Measurements from ENCODE around the gene NRGN. TPM values are rescaled to one million over a fixed set of nuclear protein-coding genes. Genes with fewer than 3 reads are reported as not detected.

NRGN gene
- total and polyA plus RNA-seq, 2 of the 8 experiments (the other 6 are each of a cell fraction or from before 2014, with no cell fraction given), result 0.60 to 1.0 TPM

GRCh38 chr11:124693142-124693541 is 46.6 kb upstream of the NRGN start:
- H3K14ac ChIP-seq (ENCODE audit: insufficient read length), result no peak overlapping the region
- no peaks in the 10 kb centered on the region for H3K23me2 ChIP-seq (ENCODE audit: low read depth, low read length)
- CTCF ChIA-PET (ENCODE audit: partially characterized antibody), result interaction anchor here (0.9 to 1.5 kb wide), 2 partner anchors 14 to 24 kb away, joined by 3 read pairs; no protein-coding TSS in a partner anchor
- H3K4me3 ChIP-seq (ENCODE audit: extremely low read depth in 1 of 4, insufficient read depth in 2 of 4, low read depth in 3 of 4, low read length in 4 of 4), result no peak overlapping the region
- no peak overlapping the region for H2BK20ac ChIP-seq (ENCODE audit: low read length)
- DNase-seq (ENCODE audit: low read depth in 1 of 2, low spot score in 2 of 2) (no peak), FAIRE-seq (no peak)
- no peak overlapping the region for H2BK5ac ChIP-seq (ENCODE audit: low read depth, low read length)
- no peak overlapping the region for H3K23ac ChIP-seq (ENCODE audit: insufficient read length)
- H3K27ac ChIP-seq (ENCODE audit: low read depth, low read length), result no peak overlapping the region
- no peaks in the 10 kb centered on the region for H3K36me3 ChIP-seq (ENCODE audit: control insufficient read depth in 2 of 4, insufficient read depth in 4 of 4, low read length in 3 of 4)
- no peak overlapping the region for H3K18ac ChIP-seq (ENCODE audit: extremely low read depth, low read length)
- H4K8ac ChIP-seq (ENCODE audit: extremely low read depth, insufficient read depth, low read length), result no peak overlapping the region
- H3K4ac ChIP-seq (replicated peaks; ENCODE audit: insufficient read length, low read depth, low read length), result no peak overlapping the region
- no peaks in the 10 kb centered on the region for H3K79me1 ChIP-seq (ENCODE audit: low read depth, low read length)
- H2BK120ac ChIP-seq (replicated peaks; ENCODE audit: low read depth, low read length), result no peak overlapping the region
- no peak overlapping the region for H2AFZ ChIP-seq (ENCODE audit: low read length)
- no peak overlapping the region for H2AK5ac ChIP-seq (ENCODE audit: low read depth, low read length)
- no peak overlapping the region for H3K9ac ChIP-seq (replicated peaks in 1 of 4; ENCODE audit: extremely low read depth in 1 of 4, low read depth in 3 of 4, low read length in 3 of 4)
- POLR2A ChIA-PET (ENCODE audit: partially characterized antibody), result no interaction called here
- H4K5ac ChIP-seq (ENCODE audit: insufficient read length, low read depth, low read length), result no peak overlapping the region
- no peak overlapping the region for H2BK12ac ChIP-seq (ENCODE audit: low read depth, low read length)
- H3K27me3 ChIP-seq (replicated peaks in 1 of 4; ENCODE audit: control insufficient read depth in 3 of 4, extremely low read depth in 1 of 4, insufficient read depth in 3 of 4, low read length in 3 of 4), result peaks cover 0 to 4% (median 0%) of the 10 kb centered on the region in 4 experiments; a peak in 1 of 7 replicates
- no peak for TF ChIP-seq CHD1 (IDR thresholded peaks at IDR 0.05; ENCODE audit: low read depth, low read length)
- TF ChIP-seq KDM1A (IDR thresholded peaks at IDR 0.05; ENCODE audit: borderline replicate concordance, low read length), result no peak
- TF ChIP-seq ASH2L (IDR thresholded peaks at IDR 0.05; ENCODE audit: low read length), result no peak
- H3K56ac ChIP-seq (replicated peaks; ENCODE audit: insufficient read length, low read depth, low read length), result no peak overlapping the region
- H4K91ac ChIP-seq (replicated peaks; ENCODE audit: insufficient read length, low read length), result no peak overlapping the region
- no peak overlapping the region for H2BK15ac ChIP-seq (ENCODE audit: low read length)
- H3K9me3 ChIP-seq (ENCODE audit: insufficient read depth in 2 of 2, low read depth in 1 of 2, low read length in 1 of 2), result no peaks in the 10 kb centered on the region
- H3K4me2 ChIP-seq (ENCODE audit: insufficient read depth in 1 of 2, low read depth in 2 of 2, low read length in 2 of 2), result no peak overlapping the region
- H3K4me1 ChIP-seq (replicated peaks in 1 of 4; ENCODE audit: control insufficient read depth in 3 of 4, insufficient read depth in 4 of 4, low read length in 3 of 4), result no peaks in the 10 kb centered on the region
- H3K79me2 ChIP-seq (ENCODE audit: control insufficient read depth in 1 of 2, insufficient read depth in 2 of 2, low read length in 2 of 2), result no peaks in the 10 kb centered on the region
- no peaks in the 10 kb centered on the region for H4K20me1 ChIP-seq (replicated peaks in 1 of 2; ENCODE audit: control insufficient read depth in 1 of 2, insufficient read depth in 2 of 2, low read length in 2 of 2)
- WGBS, 2 experiments (ENCODE audit: extremely low coverage in 1 of 2, insufficient coverage in 1 of 2, insufficient read length in 1 of 2, insufficient replicate concordance in 2 of 2, low coverage in 1 of 2, low lambda C conversion rate in 2 of 2, missing lambda C conversion rate in 1 of 2), result 98% methylated on average over 2 of the region's 2 CpGs; no CpG with 5 or more reads in 1 of the 2 experiments
